Osteocyte (in vitro differentiated cells): Measurements from ENCODE around the gene LARP6. TPM values are rescaled to one million over a fixed set of nuclear protein-coding genes. Genes with fewer than 3 reads are reported as not detected.
A peak's percentile ranks its signal among the peaks of the same experiment; 100 is the strongest.

Source experiments
- DNase-seq: peaks from one replicate; pipeline ENCODE4 v3.0.0; 2021; ENCODE audit warnings: mixed read lengths; ENCODE audit not compliant: unreplicated experiment; ENCODE audit errors: extremely low spot score
- H3K27ac Mint-ChIP-seq: one replicate; pipeline ENCODE4 v1.8.0; 2021; ENCODE audit warnings: mild to moderate bottlenecking, mixed read lengths; ENCODE audit not compliant: unreplicated experiment
- H3K27me3 Mint-ChIP-seq: one replicate; pipeline ENCODE4 v1.8.0; 2021; ENCODE audit warnings: mixed read lengths; ENCODE audit not compliant: unreplicated experiment
- H3K36me3 Mint-ChIP-seq: one replicate; pipeline ENCODE4 v1.8.0; 2021; ENCODE audit warnings: mixed read lengths; ENCODE audit not compliant: unreplicated experiment
- H3K4me1 Mint-ChIP-seq: one replicate; pipeline ENCODE4 v1.8.0; 2021; ENCODE audit warnings: mixed read lengths; ENCODE audit not compliant: unreplicated experiment
- H3K4me3 Mint-ChIP-seq: one replicate; pipeline ENCODE4 v1.8.0; 2021; ENCODE audit warnings: mild to moderate bottlenecking, moderate library complexity, mixed read lengths; ENCODE audit not compliant: unreplicated experiment
- H3K9me3 Mint-ChIP-seq: one replicate; pipeline ENCODE4 v1.8.0; 2021; ENCODE audit warnings: mixed read lengths; ENCODE audit not compliant: unreplicated experiment
- CTCF ChIP-seq: fragments of 200-600 bp; sonication (generic); IDR thresholded peaks from 2 replicates; pipeline ENCODE4 v1.5.0; 2021; ENCODE audit warnings: antibody characterized with exemption, mild to moderate bottlenecking, moderate library complexity
- total RNA-seq: library from RNA; stranded (reverse); gene quantifications from 2 replicates; pipeline ENCODE4 v1.2.1, GENCODE V29; 2021

The LARP6 gene
- total RNA-seq, 1 donor from 2014 or later: 119 TPM

GRCh38 chr15:70826634-70827033, 27.3 kb downstream of the LARP6 start:
- no peaks in the 10 kb centered on the region for H3K9me3 Mint-ChIP-seq
- no peak for TF ChIP-seq CTCF
- peak overlapping the region; percentile 90 for H3K27ac Mint-ChIP-seq

GRCh38 chr15:70825841-70826240, 28.1 kb downstream of the LARP6 start:
- Mint-ChIP-seq H3K9me3 (no peaks in the 10 kb centered on the region), H3K36me3 (peaks cover 11% of the 10 kb centered on the region), H3K4me3 (no peak overlapping the region), H3K4me1 (peaks cover 47% of the 10 kb centered on the region), H3K27ac (peak overlapping the region; percentile 90), H3K27me3 (no peaks in the 10 kb centered on the region)
- no peak for DNase-seq
- no peak for TF ChIP-seq CTCF

More at GRCh38 chr15:70826634-70827033, 27.3 kb downstream of the LARP6 start:
- no peaks in the 10 kb centered on the region for H3K27me3 Mint-ChIP-seq
- peaks cover 50% of the 10 kb centered on the region for H3K4me1 Mint-ChIP-seq
- DNase-seq: peak; percentile 85
- peaks cover 17% of the 10 kb centered on the region for H3K36me3 Mint-ChIP-seq
- H3K4me3 Mint-ChIP-seq: peak overlapping the region; percentile 37

GRCh38 chr15:70823196-70823595, 30.8 kb downstream of the LARP6 start:
- no peak for TF ChIP-seq CTCF
- peaks cover 2% of the 10 kb centered on the region for H3K36me3 Mint-ChIP-seq
- H3K9me3 Mint-ChIP-seq: no peaks in the 10 kb centered on the region
- H3K4me1 Mint-ChIP-seq: peaks cover 38% of the 10 kb centered on the region
- H3K27ac Mint-ChIP-seq: no peak overlapping the region
- no peak overlapping the region for H3K4me3 Mint-ChIP-seq
- no peak for DNase-seq
- H3K27me3 Mint-ChIP-seq: no peaks in the 10 kb centered on the region

GRCh38 chr15:70820214-70820613, 33.7 kb downstream of the LARP6 start:
- no peaks in the 10 kb centered on the region for H3K27me3 Mint-ChIP-seq
- peaks cover 21% of the 10 kb centered on the region for H3K4me1 Mint-ChIP-seq
- H3K9me3 Mint-ChIP-seq: no peaks in the 10 kb centered on the region
- no peak overlapping the region for H3K4me3 Mint-ChIP-seq
- H3K36me3 Mint-ChIP-seq: no peaks in the 10 kb centered on the region
- no peak for TF ChIP-seq CTCF
- H3K27ac Mint-ChIP-seq: no peak overlapping the region
- no peak for DNase-seq

GRCh38 chr15:70818580-70818979, 35.4 kb downstream of the LARP6 start:
- H3K4me3 Mint-ChIP-seq: no peak overlapping the region
- H3K27me3 Mint-ChIP-seq: no peaks in the 10 kb centered on the region
- TF ChIP-seq CTCF: no peak
- H3K27ac Mint-ChIP-seq: no peak overlapping the region
- H3K4me1 Mint-ChIP-seq: peaks cover 14% of the 10 kb centered on the region
- no peak for DNase-seq
- no peaks in the 10 kb centered on the region for H3K9me3 Mint-ChIP-seq
- no peaks in the 10 kb centered on the region for H3K36me3 Mint-ChIP-seq
